ENCODE results near the gene LRRC2.

DNA sequence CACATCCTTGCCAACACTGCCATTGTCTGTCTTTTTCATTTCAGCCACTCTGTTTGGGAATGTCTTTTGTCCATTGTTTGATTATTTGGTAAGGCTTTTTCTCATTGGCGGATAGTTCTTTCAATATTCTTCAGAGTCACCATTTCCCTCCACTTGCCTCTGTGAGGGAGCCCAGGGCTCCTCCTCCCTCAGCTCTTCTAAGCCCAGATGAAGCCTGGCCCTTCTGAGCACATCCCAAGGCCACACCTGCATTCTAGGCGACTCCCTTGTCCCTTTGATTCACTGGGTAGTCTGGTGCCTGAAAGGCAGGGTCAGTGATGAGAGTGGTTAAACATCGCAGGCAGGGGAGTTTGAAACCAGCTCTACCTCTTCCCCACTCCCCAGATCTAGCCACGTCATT, 89.0 kb downstream of the LRRC2 start:
- no peak for TF ChIP-seq CTCF (IDR thresholded peaks at IDR 0.05)
- TF ChIP-seq EZH2 (IDR thresholded peaks at IDR 0.05), result no peak
- TF ChIP-seq EZH2phosphoT487 (IDR thresholded peaks at IDR 0.05), result no peak
